Calu3 (cell line): ENCODE results near the gene COA3. TPM values are rescaled to one million over a fixed set of nuclear protein-coding genes. Genes with fewer than 3 reads are reported as not detected.

Experiments
- BruUV-seq: library from RNA; stranded (reverse); fragments of 400-500 nt; replicated peaks from 2 replicates; lab custom pipeline; 2021; lab: Mats Ljungman, UMichigan
- CTCF ChIA-PET: fragments of 300-600 bp; sonication (Branson Sonifier 250); formaldehyde crosslinking; loops from one replicate; lab custom pipeline; 2022; ENCODE audit warnings: antibody characterized with exemption; lab: Charles Lee
- DNase-seq: peaks from one replicate; pipeline ENCODE4 v3.0.0; 2022
- H3K27ac Mint-ChIP-seq: one replicate; pipeline ENCODE4 v1.8.0; 2022; ENCODE audit warnings: mixed read lengths; ENCODE audit not compliant: unreplicated experiment
- H3K27me3 Mint-ChIP-seq: one replicate; pipeline ENCODE4 v1.8.0; 2022; ENCODE audit warnings: mixed read lengths; ENCODE audit not compliant: unreplicated experiment
- H3K36me3 Mint-ChIP-seq: one replicate; pipeline ENCODE4 v1.8.0; 2022; ENCODE audit warnings: mild to moderate bottlenecking, moderate library complexity, mixed read lengths; ENCODE audit not compliant: insufficient read depth, unreplicated experiment
- H3K4me1 Mint-ChIP-seq: one replicate; pipeline ENCODE4 v1.8.0; 2022; ENCODE audit warnings: mild to moderate bottlenecking, low read depth, mixed read lengths; ENCODE audit not compliant: unreplicated experiment
- H3K4me3 Mint-ChIP-seq: one replicate; pipeline ENCODE4 v1.8.0; 2022; ENCODE audit warnings: mild to moderate bottlenecking, low read depth, moderate library complexity, mixed read lengths; ENCODE audit not compliant: unreplicated experiment
- H3K9me3 Mint-ChIP-seq: one replicate; pipeline ENCODE4 v1.8.0; 2022; ENCODE audit warnings: low read depth, mixed read lengths; ENCODE audit not compliant: unreplicated experiment
- CTCF ChIP-seq: fragments of 200-600 bp; IDR thresholded peaks from one replicate; pipeline ENCODE4 v1.8.0; 2022; ENCODE audit warnings: antibody characterized with exemption; ENCODE audit not compliant: unreplicated experiment
- intact Hi-C: fragments of 100-400 bp; cut with micrococcal nuclease; formaldehyde crosslinking; loops from one replicate; pipeline ENCODE4 v1.10.0; 2022; ENCODE audit not compliant: unreplicated experiment
- total RNA-seq: library from RNA; stranded (reverse); gene quantifications from 2 replicates; pipeline ENCODE4 v1.2.3, GENCODE V29; 2022

COA3 gene
- total RNA-seq, 1 experiment from 2014 or later, result 99.9 TPM

GRCh38 chr17:42821176-42821575 lies 22.7 kb upstream of the COA3 start:
- intact Hi-C loops, result no loop called here
- Mint-ChIP-seq H3K27ac (no peak overlapping the region), H3K4me1 (peaks cover 6% of the 10 kb centered on the region), H3K36me3 (peaks cover 73% of the 10 kb centered on the region), H3K27me3 (no peaks in the 10 kb centered on the region), H3K9me3 (no peaks in the 10 kb centered on the region), H3K4me3 (peak overlapping the region; percentile 11)
- no peak for TF ChIP-seq CTCF
- DNase-seq, result no peak
- BruUV-seq, result no TSS peak
- CTCF ChIA-PET, result interaction anchor here (0.6 kb wide), 1 partner anchor 227 kb away, joined by 5 read pairs; no protein-coding TSS in a partner anchor

GRCh38 chr17:42819939-42820535 lies 21.5 kb upstream of the COA3 start:
- Mint-ChIP-seq H3K36me3 (peaks cover 73% of the 10 kb centered on the region), H3K9me3 (no peaks in the 10 kb centered on the region), H3K27ac (no peak overlapping the region), H3K27me3 (no peaks in the 10 kb centered on the region), H3K4me1 (peaks cover 6% of the 10 kb centered on the region), H3K4me3 (no peak overlapping the region)
- peak; percentile 84 for TF ChIP-seq CTCF
- BruUV-seq, result no TSS peak
- CTCF ChIA-PET, result interaction anchor here (1.0 kb wide), 3 partner anchors 22 to 178 kb away, joined by 3 to 6 read pairs (median 5); partner anchors contain the start of genes CNTD1, COA3 and RPL27
- DNase-seq, result peak; percentile 83
- intact Hi-C loops, result no loop called here

- DNase-seq, result no peak
- no peak for TF ChIP-seq CTCF
- peaks cover 6% of the 10 kb centered on the region for H3K4me1 Mint-ChIP-seq
- no peak overlapping the region for H3K4me3 Mint-ChIP-seq
- BruUV-seq, result no TSS peak
- H3K9me3 Mint-ChIP-seq, result no peaks in the 10 kb centered on the region
- no peaks in the 10 kb centered on the region for H3K27me3 Mint-ChIP-seq
- intact Hi-C loops, result no loop called here
- peaks cover 73% of the 10 kb centered on the region for H3K36me3 Mint-ChIP-seq
- H3K27ac Mint-ChIP-seq, result no peak overlapping the region
- CTCF ChIA-PET, result interaction anchor here (0.6 kb wide), 1 partner anchor 240 kb away, joined by 4 read pairs; no protein-coding TSS in a partner anchor
Measured at GRCh38 chr17:42818379-42818778, 19.9 kb upstream of the COA3 start.

GRCh38 chr17:42817866-42818265 lies 19.4 kb upstream of the COA3 start:
- Mint-ChIP-seq H3K27me3 (no peaks in the 10 kb centered on the region), H3K4me3 (no peak overlapping the region), H3K4me1 (peaks cover 6% of the 10 kb centered on the region), H3K36me3 (peaks cover 73% of the 10 kb centered on the region), H3K27ac (no peak overlapping the region), H3K9me3 (no peaks in the 10 kb centered on the region)
- CTCF ChIA-PET, result no interaction called here
- DNase-seq, result no peak
- no peak for TF ChIP-seq CTCF
- no TSS peak for BruUV-seq
- intact Hi-C loops, result no loop called here
